GM10248 (cell line): ENCODE data around the gene MAMDC4.
"Not testable (repeated sequence)": the region's sequence is repeated elsewhere in the genome, so short reads cannot be mapped to it uniquely, and the experiment has no call there.

Experiments
- CTCF ChIA-PET: fragments of 300-600 bp; sonication (Branson Sonifier 250); formaldehyde crosslinking; extraction: SDS; loops from one replicate; lab custom pipeline; 2021; ENCODE audit warnings: antibody characterized with exemption; lab: Yijun Ruan, JAX
- POLR2A ChIA-PET: fragments of 350-650 bp; sonication (Branson Sonifier 250); formaldehyde crosslinking; extraction: SDS; loops from one replicate; lab custom pipeline; 2020; ENCODE audit warnings: antibody characterized with exemption; lab: Yijun Ruan, JAX
- DNase-seq: peaks from one replicate; pipeline ENCODE4 v3.0.0; 2012; ENCODE audit errors: extremely low spot score
- TF ChIP-seq, protein P1 (sequence below): IDR thresholded peaks from 2 replicates; pipeline ENCODE4 v1.5.1; 2012; ENCODE audit warnings: mild to moderate bottlenecking, low read depth; ENCODE audit errors: extremely low read depth, missing control alignments, control extremely low read depth

The MAMDC4 gene

DNA sequence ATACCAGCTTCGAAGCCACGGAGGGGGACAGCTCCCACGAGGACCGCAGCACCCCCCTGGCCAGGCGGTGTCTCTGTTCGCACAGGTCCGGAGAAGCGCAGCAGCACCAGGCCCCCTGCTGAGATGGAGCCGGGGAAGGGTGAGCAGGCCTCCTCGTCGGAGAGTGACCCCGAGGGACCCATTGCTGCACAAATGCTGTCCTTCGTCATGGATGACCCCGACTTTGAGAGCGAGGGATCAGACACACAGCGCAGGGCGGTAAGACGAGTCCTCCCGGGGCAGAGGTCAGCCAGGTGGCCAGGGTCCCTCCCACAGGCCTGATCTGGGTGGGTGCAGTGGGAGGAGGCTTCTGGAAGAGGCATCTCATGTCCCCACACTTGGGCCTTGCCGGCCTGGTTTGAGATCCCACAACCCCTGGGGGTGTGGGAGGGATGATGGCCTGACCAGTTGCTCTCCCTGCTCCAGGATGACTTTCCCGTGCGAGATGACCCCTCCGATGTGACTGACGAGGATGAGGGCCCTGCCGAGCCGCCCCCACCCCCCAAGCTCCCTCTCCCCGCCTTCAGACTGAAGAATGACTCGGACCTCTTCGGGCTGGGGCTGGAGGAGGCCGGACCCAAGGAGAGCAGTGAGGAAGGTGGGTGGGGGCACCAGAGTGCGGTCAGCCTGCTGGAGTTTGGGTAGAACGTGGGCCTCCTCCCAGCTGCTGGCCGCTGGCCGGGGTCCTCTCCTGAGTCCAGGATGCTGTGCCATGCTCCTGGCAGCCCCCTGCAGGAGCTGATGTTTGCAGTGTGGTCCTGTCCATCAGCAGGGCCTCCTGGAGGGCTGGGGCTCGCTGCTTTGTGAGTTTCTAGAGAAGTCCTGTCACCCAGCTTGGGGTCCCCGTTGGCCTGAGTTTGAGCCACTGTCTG, 12.7 kb upstream of the MAMDC4 start:
- no peak for DNase-seq
- CTCF ChIA-PET, result interaction anchor here (1.2 to 6.3 kb wide), 2 partner anchors 23 to 98 kb away, joined by 3 to 77 read pairs; no protein-coding TSS in a partner anchor
- POLR2A ChIA-PET, result no interaction called here
- TF ChIP-seq, protein P1, sequence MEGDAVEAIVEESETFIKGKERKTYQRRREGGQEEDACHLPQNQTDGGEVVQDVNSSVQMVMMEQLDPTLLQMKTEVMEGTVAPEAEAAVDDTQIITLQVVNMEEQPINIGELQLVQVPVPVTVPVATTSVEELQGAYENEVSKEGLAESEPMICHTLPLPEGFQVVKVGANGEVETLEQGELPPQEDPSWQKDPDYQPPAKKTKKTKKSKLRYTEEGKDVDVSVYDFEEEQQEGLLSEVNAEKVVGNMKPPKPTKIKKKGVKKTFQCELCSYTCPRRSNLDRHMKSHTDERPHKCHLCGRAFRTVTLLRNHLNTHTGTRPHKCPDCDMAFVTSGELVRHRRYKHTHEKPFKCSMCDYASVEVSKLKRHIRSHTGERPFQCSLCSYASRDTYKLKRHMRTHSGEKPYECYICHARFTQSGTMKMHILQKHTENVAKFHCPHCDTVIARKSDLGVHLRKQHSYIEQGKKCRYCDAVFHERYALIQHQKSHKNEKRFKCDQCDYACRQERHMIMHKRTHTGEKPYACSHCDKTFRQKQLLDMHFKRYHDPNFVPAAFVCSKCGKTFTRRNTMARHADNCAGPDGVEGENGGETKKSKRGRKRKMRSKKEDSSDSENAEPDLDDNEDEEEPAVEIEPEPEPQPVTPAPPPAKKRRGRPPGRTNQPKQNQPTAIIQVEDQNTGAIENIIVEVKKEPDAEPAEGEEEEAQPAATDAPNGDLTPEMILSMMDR, result no peak

DNA sequence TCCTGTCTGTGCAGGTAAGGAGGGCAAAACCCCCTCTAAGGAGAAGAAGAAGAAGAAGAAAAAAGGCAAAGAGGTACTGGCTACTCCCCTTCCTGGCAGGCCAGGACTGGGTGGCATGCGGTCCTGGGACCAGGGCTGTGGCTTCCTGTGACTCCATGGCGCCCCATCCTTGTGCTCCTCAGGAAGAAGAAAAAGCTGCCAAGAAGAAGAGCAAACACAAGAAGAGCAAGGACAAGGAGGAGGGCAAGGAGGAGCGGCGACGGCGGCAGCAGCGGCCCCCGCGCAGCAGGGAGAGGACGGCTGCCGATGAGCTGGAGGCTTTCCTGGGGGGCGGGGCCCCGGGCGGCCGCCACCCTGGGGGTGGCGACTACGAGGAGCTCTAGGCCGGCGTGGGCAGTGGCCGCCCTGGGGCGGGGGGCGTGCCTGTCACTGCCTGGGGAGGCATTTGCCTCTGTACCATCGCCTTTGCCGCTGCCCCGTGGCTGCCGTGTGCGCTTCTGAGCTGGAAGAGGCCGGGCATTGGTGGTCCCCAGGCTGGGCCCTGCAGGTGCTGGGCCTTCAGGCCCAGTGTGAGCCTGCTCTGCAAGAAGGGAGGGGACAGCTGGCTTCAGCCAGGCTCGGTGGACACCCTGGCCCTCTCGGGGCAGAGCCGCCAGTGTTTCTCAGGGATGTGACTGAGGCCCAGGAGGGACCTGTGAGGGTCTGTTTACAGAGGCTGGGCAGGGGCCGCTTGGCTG, 11.8 kb upstream of the MAMDC4 start:
- ChIA-PET POLR2A (no interaction called here), CTCF (interaction anchor here (0.8 to 6.3 kb wide), 4 partner anchors 11 to 190 kb away, joined by 3 to 77 read pairs (median 16); partner anchors contain the start of genes ABCA2 and FUT7)
- TF ChIP-seq, protein P1, result no peak
- DNase-seq, result no peak

DNA sequence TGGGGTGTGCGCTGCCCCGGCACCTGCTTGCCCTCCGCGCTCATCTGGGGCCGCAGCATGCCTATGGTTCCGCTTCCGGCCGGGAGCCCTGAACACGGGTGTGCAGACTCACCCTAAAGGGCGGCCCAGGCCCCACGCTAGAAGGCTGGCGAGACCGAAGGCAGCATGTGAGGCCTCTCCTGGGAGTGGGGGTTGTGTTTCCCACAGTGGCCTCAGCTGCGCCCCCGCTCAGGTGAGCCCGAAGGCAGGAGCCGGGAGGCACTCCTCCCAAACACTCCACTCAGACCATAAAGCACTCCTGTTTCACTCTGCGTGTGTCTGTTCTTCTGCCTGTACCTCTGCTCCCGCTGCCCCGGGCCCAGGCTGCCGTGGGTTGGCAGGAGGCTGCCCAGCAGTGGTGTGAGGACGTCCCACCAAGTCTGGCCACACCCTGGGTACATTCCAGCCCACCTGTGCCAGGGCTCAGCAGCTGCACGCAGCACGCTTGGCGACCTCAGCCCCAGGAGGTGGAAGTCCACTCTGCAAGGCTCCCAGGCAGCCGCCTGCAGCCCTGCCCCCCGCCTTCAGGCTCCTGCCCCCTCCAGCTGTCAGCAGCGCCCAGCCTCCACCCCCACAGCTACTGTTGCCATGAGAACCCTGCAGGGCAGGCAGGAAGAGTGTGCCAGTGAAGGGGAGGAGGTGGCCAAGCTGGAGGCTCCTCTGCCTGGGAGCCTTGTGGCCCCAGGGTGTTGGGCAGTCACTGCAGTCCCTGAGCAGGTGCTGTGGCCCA, 11.1 kb upstream of the MAMDC4 start:
- no peak for DNase-seq
- TF ChIP-seq, protein P1, result no peak
- POLR2A ChIA-PET, result interaction anchor here (0.9 kb wide), 1 partner anchor 45 kb away, joined by 3 read pairs; the partner anchor contains the start of gene TRAF2
- CTCF ChIA-PET, result interaction anchor here (0.8 to 6.3 kb wide), 13 partner anchors 12 to 226 kb away, joined by 3 to 77 read pairs (median 10); partner anchors contain the start of genes ABCA2, FUT7, RABL6 and TRAF2

DNA sequence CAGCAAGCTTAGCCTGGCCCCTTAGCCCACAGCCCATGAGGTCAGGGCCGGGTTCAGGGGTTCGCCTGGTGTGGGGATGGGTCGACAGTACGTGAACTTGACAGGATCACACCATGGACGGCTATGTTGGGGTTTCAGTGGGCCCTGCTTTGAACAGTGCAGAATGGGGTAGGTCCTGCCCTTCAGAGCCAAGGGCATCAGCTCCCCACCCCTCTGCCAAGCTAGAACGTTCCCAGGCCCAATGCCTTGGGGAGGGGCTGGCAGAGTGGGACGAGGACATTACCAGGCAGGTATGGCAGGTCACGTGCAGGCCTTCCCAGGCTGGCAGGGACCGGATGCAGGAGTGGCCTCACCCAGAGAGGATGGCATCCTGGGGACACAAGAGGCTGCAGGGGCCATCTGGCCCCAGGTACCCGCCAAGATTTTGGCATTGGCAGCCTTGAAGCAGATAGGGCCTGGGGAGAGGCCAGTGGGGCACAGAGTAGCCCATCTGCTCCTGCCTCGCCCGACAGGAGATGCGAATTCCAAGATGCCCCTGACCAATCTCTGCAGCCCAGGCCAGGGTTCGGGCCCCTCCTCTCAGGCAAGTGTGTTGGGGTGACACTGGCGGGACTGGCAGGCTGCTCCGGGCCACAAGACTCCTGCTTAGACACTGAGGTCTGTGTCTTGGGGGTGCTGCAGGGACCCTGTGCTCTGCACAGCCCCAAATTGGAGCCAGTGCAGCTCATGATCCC, 10.3 kb upstream of the MAMDC4 start:
- ChIA-PET CTCF (interaction anchor here (0.7 to 6.3 kb wide), 41 partner anchors 8 to 259 kb away, joined by 3 to 77 read pairs (median 5); partner anchors contain the start of genes ABCA2, CCDC183, FUT7 and MAN1B1), POLR2A (interaction anchor here (0.6 to 1.6 kb wide), 4 partner anchors 10 to 229 kb away, joined by 3 to 4 read pairs (median 3); partner anchors contain the start of genes MAMDC4 and TRAF2)
- DNase-seq, result not testable (repeated sequence)

DNA sequence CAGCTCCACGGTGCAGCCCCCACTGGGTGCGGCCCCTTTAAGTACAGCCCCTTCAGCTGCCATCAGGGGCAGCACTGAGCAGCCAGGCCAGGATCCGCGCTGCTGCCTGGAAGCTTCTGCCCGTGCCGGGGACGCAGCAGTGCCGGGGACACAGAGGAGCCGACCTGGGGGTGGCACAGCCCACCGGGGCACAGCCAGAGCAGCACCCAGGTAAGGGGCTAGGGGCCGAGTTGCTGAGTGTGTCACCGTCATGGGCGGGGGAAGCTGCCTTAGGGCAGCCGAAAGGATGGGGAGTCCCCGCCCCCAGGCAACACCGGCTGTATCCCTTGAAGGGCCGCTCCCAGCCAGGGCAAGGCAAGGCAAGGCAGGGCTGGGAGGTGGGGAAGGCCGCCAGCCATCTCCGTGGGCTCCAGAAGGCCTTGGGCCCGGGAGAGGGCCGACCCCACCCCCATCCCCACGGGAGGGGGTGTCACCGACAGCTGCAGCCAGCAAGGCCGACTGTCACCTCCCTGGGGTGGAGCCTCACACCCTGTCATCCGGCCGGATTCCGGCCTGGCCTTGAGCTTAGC, 9.7 kb upstream of the MAMDC4 start, which contains the start of gene AJM1:
Gene AJM1 (plus strand): TSS at position 99 of the 569 bp plus-strand sequence. CDS start 1,937 bp downstream, outside the sequence.
- DNase-seq, result peak; percentile 83
- ChIA-PET POLR2A (interaction anchor here (0.6 to 1.6 kb wide), 4 partner anchors 10 to 228 kb away, joined by 3 to 4 read pairs (median 3); partner anchors contain the start of genes MAMDC4 and TRAF2), CTCF (interaction anchor here (0.7 to 6.3 kb wide), 46 partner anchors 9 to 258 kb away, joined by 3 to 77 read pairs (median 4); partner anchors contain the start of genes ABCA2, CCDC183, FUT7 and MAN1B1)
- TF ChIP-seq, protein P1, result peak; percentile 98

DNA sequence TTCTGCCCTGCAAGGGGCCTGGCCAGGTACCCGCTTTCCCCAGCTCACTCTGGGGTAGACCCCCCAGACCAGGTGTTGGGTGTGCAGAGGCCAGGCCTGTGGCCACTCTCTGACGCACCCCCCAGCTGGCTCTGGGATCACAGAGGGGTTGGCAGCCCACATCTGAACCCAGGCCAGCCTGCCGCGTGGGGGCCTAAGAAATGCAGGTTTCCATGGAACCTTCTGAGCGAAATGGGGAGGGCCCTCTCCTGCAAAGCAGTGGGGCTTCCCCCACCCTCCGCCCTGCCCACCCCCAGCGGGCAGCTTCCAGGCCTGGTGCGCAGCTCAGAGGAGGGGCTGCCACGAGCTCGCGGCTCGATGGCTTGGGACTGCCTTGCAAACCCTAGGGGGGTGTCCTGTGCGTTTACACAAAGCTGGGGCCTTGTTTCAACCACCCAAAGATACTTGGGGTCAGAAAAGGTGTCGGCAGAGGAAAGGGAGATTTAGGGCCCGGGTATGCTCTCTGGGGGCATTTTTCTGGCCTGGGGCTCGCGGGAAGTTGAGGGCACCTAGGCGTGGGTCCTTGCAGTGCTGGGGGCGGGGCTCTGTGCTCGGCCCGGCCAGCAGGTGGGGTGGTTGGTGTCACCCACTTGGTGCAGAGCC, 8.9 kb upstream of the MAMDC4 start:
- CTCF ChIA-PET, result interaction anchor here (0.8 to 6.3 kb wide), 34 partner anchors 9 to 243 kb away, joined by 3 to 77 read pairs (median 6); partner anchors contain the start of genes ABCA2, FUT7, MAN1B1 and PAXX
- POLR2A ChIA-PET, result interaction anchor here (1.6 kb wide), 1 partner anchor 9 kb away, joined by 4 read pairs; the partner anchor contains the start of gene MAMDC4
- not testable (repeated sequence) for DNase-seq
